Stomach (tissue), 4 donors: ENCODE results near the gene ATP8A2.

Source experiments
- CTCF ChIP-seq, 7 experiments: fragments of 450-650 bp in 4 of 7; fragments of 200-600 bp in 3 of 7; sonication (generic) in 3 of 7; IDR thresholded peaks; one replicate each; pipeline ENCODE4 v1.5.1; 2016 to 2019; ENCODE audit warnings: antibody characterized with exemption in 7 of 7, control low read depth in 2 of 7, mild to moderate bottlenecking in 1 of 7
- EP300 ChIP-seq: sonication (generic); formaldehyde crosslinking; IDR thresholded peaks from one replicate; pipeline ENCODE4 v1.6.1; 2017; ENCODE audit warnings: antibody characterized with exemption
- POLR2A ChIP-seq, 4 donors: fragments of 450-650 bp; IDR thresholded peaks; one replicate each; pipeline ENCODE4 v1.6.1; 2016; ENCODE audit warnings: antibody characterized with exemption in 4 of 4, control low read depth in 2 of 4, mild to moderate bottlenecking in 1 of 4, moderate library complexity in 1 of 4
- POLR2AphosphoS5 ChIP-seq, 3 donors: sonication (generic); formaldehyde crosslinking; IDR thresholded peaks; one replicate each; pipeline ENCODE4 v1.6.1; 2016; ENCODE audit warnings: antibody characterized with exemption in 3 of 3

- TF ChIP-seq CTCF (IDR thresholded peaks at IDR 0.05) (no peak), POLR2AphosphoS5 (IDR thresholded peaks at IDR 0.05) (no peak), POLR2A (IDR thresholded peaks at IDR 0.05) (no peak), EP300 (no peak)
Measured at GRCh38 chr13:26019251-26019650, 647.5 kb downstream of the ATP8A2 start.
